ENCODE results near the gene LAMA2. TPM values are rescaled to one million over a fixed set of nuclear protein-coding genes. Genes with fewer than 3 reads are reported as not detected.

LAMA2 gene
- total RNA-seq, 1 experiment from 2014 or later: 0.28 TPM

GRCh38 chr6:129469070-129469662 lies 586.2 kb downstream of the LAMA2 start:
- in situ Hi-C loops (cut with HindIII; ENCODE audit: low pct_unique_long_range_greater_than_20kb, low sequenced_read_pairs): no loop called here
- no peak overlapping the region for H3K4me3 ChIP-seq (ENCODE audit: low read depth in 2 of 2, low read length in 2 of 2)
- H3K27me3 ChIP-seq (ENCODE audit: control insufficient read depth, insufficient read depth, low read length): no peaks in the 10 kb centered on the region
- POLR2A ChIA-PET: no interaction called here
- no peaks in the 10 kb centered on the region for H3K9me3 ChIP-seq (ENCODE audit: control insufficient read depth, insufficient read depth, low read depth, low read length)
- no peak overlapping the region for H3K27ac ChIP-seq (ENCODE audit: low read length)
- DNase-seq (ENCODE audit: low read depth, low spot score): no peak
- intact Hi-C loops (cut with micrococcal nuclease; ENCODE audit: unreplicated experiment): no loop called here
- ATAC-seq: no peak
- H3K36me3 ChIP-seq (ENCODE audit: control insufficient read depth, insufficient read depth, low read length): no peaks in the 10 kb centered on the region
- BruUV-seq (replicated peaks): no TSS peak
- no peaks in the 10 kb centered on the region for H3K4me1 ChIP-seq (ENCODE audit: control insufficient read depth, insufficient read depth, low read length)
- CTCF ChIA-PET: no interaction called here
- TF ChIP-seq TCF7L2 (IDR thresholded peaks at IDR 0.05; ENCODE audit: low read depth, low read length): no peak
- no peak for TF ChIP-seq SIN3A (IDR thresholded peaks at IDR 0.05; ENCODE audit: borderline replicate concordance, insufficient read depth, low read depth, low read length)
- no peak for TF ChIP-seq REST (IDR thresholded peaks at IDR 0.05; ENCODE audit: insufficient read depth in 1 of 2, low read depth in 2 of 2, low read length in 1 of 2)
- TF ChIP-seq CTCF (IDR thresholded peaks at IDR 0.05): no peak
- no peak for TF ChIP-seq POLR2AphosphoS5 (IDR thresholded peaks at IDR 0.05; ENCODE audit: low read depth, low read length)

- Histone ChIP-seq H3K36me3 (ENCODE audit: control insufficient read depth, insufficient read depth, low read length) (no peaks in the 10 kb centered on the region), H3K27ac (ENCODE audit: low read length) (no peak overlapping the region), H3K4me1 (ENCODE audit: control insufficient read depth, insufficient read depth, low read length) (no peaks in the 10 kb centered on the region; the same call in 1 of the 2 replicates), H3K9me3 (ENCODE audit: control insufficient read depth, insufficient read depth, low read depth, low read length) (no peaks in the 10 kb centered on the region), H3K27me3 (ENCODE audit: control insufficient read depth, insufficient read depth, low read length) (no peaks in the 10 kb centered on the region), H3K4me3 (ENCODE audit: low read depth in 2 of 2, low read length in 2 of 2) (no peak overlapping the region)
- intact Hi-C loops (cut with micrococcal nuclease; ENCODE audit: unreplicated experiment): no loop called here
- ChIA-PET CTCF (no interaction called here), POLR2A (no interaction called here)
- in situ Hi-C loops (cut with HindIII; ENCODE audit: low pct_unique_long_range_greater_than_20kb, low sequenced_read_pairs): no loop called here
- no peak for DNase-seq (ENCODE audit: low read depth, low spot score)
- TF ChIP-seq REST (IDR thresholded peaks at IDR 0.05; ENCODE audit: insufficient read depth in 1 of 2, low read depth in 2 of 2, low read length in 1 of 2) (no peak), POLR2AphosphoS5 (IDR thresholded peaks at IDR 0.05; ENCODE audit: low read depth, low read length) (no peak), TCF7L2 (IDR thresholded peaks at IDR 0.05; ENCODE audit: low read depth, low read length) (no peak), CTCF (IDR thresholded peaks at IDR 0.05) (no peak), SIN3A (IDR thresholded peaks at IDR 0.05; ENCODE audit: borderline replicate concordance, insufficient read depth, low read depth, low read length) (no peak)
- no peak for ATAC-seq
- BruUV-seq (replicated peaks): no TSS peak
Measured at GRCh38 chr6:129472239-129472638, 589.3 kb downstream of the LAMA2 start.
